Transverse colon (tissue), 4 donors: ENCODE measurements around the gene CANT1. TPM values are rescaled to one million over a fixed set of nuclear protein-coding genes. Genes with fewer than 3 reads are reported as not detected.
A peak's percentile ranks its signal among the peaks of the same experiment; 100 is the strongest.

Experiments used
- DNase-seq: peaks from one replicate; pipeline ENCODE4 v3.0.0-alpha.2; 2019
- H3K27ac ChIP-seq, 4 donors: fragments of 200-600 bp; sonication (generic); 2 replicates each; pipeline ENCODE4 v1.5.1; 2016 to 2018; ENCODE audit warnings: inconsistent platforms in 4 of 4
- H3K27me3 ChIP-seq: fragments of 200-600 bp; sonication (generic); 2 replicates; pipeline ENCODE4 v1.5.1; 2017; ENCODE audit warnings: inconsistent platforms
- H3K36me3 ChIP-seq, 4 donors: fragments of 200-600 bp; sonication (generic); 2 replicates each; pipeline ENCODE4 v1.5.1; 2017 to 2019; ENCODE audit warnings: inconsistent platforms in 4 of 4
- H3K4me1 ChIP-seq, 4 donors: fragments of 200-600 bp; sonication (generic); 2 replicates each; pipeline ENCODE4 v1.5.1; 2017 to 2020; ENCODE audit warnings: inconsistent platforms in 4 of 4
- H3K4me3 ChIP-seq, 4 donors: fragments of 200-600 bp; sonication (generic); 1 replicate in 1 of 4; 2 replicates in 3 of 4; pipeline versions ENCODE4 v1.5.1 to v1.6.1; 2017 to 2019; ENCODE audit warnings: inconsistent platforms in 4 of 4
- H3K9me3 ChIP-seq, 2 donors: fragments of 200-600 bp; sonication (generic); 2 replicates each; pipeline ENCODE4 v1.5.1; 2017 to 2019; ENCODE audit warnings: inconsistent platforms in 2 of 2
- CTCF ChIP-seq, 5 experiments: fragments of 200-600 bp in 3 of 5; fragments of 450-650 bp in 2 of 5; sonication (generic) in 3 of 5; IDR thresholded peaks; 1 replicate in 2 of 5; 2 replicates in 3 of 5; pipeline ENCODE4 v1.5.1; 2016 to 2017; ENCODE audit warnings: antibody characterized with exemption in 5 of 5, inconsistent platforms in 3 of 5, mild to moderate bottlenecking in 2 of 5, moderate library complexity in 1 of 5
- EP300 ChIP-seq: sonication (generic); formaldehyde crosslinking; IDR thresholded peaks from one replicate; pipeline ENCODE4 v1.6.1; 2017; ENCODE audit warnings: antibody characterized with exemption, low read depth
- POLR2A ChIP-seq: fragments of 450-650 bp; IDR thresholded peaks from one replicate; pipeline ENCODE4 v1.6.1; 2016; ENCODE audit warnings: antibody characterized with exemption, mild to moderate bottlenecking, moderate library complexity
- POLR2AphosphoS5 ChIP-seq, 3 donors: sonication (generic); formaldehyde crosslinking; IDR thresholded peaks; one replicate each; pipeline ENCODE4 v1.6.1; 2016; ENCODE audit warnings: antibody characterized with exemption in 3 of 3
- WGBS, 2 donors: methylation state at CpG; one replicate each; pipeline ENCODE4 v1.1.5; 2018; ENCODE audit warnings: low coverage in 1 of 2; 5-methylcytosine and 5-hydroxymethylcytosine counted together
- in situ Hi-C, 4 donors: fragments of 200-750 bp; cut with MboI; loops; one replicate each; pipeline versions ENCODE4 v1.15.0 to v1.15.1; 2017; ENCODE audit warnings: low sequenced_read_pairs in 3 of 4, low pct_ligation_motif_present in 1 of 4, low pct_unique_long_range_greater_than_20kb in 1 of 4
- intact Hi-C: fragments of 100-400 bp; cut with DNase I; formaldehyde crosslinking; loops from one replicate; pipeline ENCODE4 v1.15.1; 2023; ENCODE audit warnings: low total_unique reads
- total RNA-seq, 4 donors: library from RNA; depleted of rRNA; stranded (reverse); fragments of >200 nt; gene quantifications; one replicate each; pipeline ENCODE4 v1.1.0, GENCODE V29; 2016

Gene CANT1
- total RNA-seq, 4 donors from 2014 or later, result 89.4 to 231 (median 138) TPM

GRCh38 chr17:79035686-79036085 lies 26.1 kb upstream of the CANT1 start:
- DNase-seq, result no peak
- Histone ChIP-seq H3K4me3 (no peak overlapping the region), H3K27me3 (no peaks in the 10 kb centered on the region), H3K27ac (no peak overlapping the region), H3K4me1 (peaks cover 5 to 24% (median 9%) of the 10 kb centered on the region in 4 donors), H3K36me3 (no peaks in the 10 kb centered on the region), H3K9me3 (no peaks in the 10 kb centered on the region)
- 82 to 95% methylated on average over 4 to 6 of the region's 6 CpGs for WGBS, 2 donors
- in situ Hi-C loops (no loop called here), intact Hi-C loops (no loop called here)
- TF ChIP-seq POLR2A (no peak), EP300 (no peak), POLR2AphosphoS5 (IDR thresholded peaks at IDR 0.05) (no peak), CTCF (IDR thresholded peaks at IDR 0.05) (no peak)

GRCh38 chr17:79034931-79035485 lies 25.4 kb upstream of the CANT1 start:
- H3K27me3 ChIP-seq, result no peaks in the 10 kb centered on the region
- peaks cover 5 to 24% (median 9%) of the 10 kb centered on the region in 4 donors for H3K4me1 ChIP-seq
- H3K27ac ChIP-seq, result peak overlapping the region in 1 of 4 donors; percentile 53
- WGBS, 2 donors, result 79 to 83% methylated on average over 6 to 8 of the region's 8 CpGs
- intact Hi-C loops, result no loop called here
- TF ChIP-seq CTCF (IDR thresholded peaks at IDR 0.05) (no peak), POLR2A (no peak), POLR2AphosphoS5 (IDR thresholded peaks at IDR 0.05) (no peak), EP300 (no peak)
- DNase-seq, result no peak
- H3K4me3 ChIP-seq, result no peak overlapping the region
- H3K9me3 ChIP-seq, result no peaks in the 10 kb centered on the region
- H3K36me3 ChIP-seq, result no peaks in the 10 kb centered on the region
- in situ Hi-C loops, result no loop called here

- Histone ChIP-seq H3K4me3 (no peak overlapping the region), H3K27ac (peak overlapping the region; percentile 37 to 62 (median 55)), H3K36me3 (no peaks in the 10 kb centered on the region), H3K4me1 (peaks cover 5 to 24% (median 9%) of the 10 kb centered on the region in 4 donors), H3K9me3 (no peaks in the 10 kb centered on the region), H3K27me3 (no peaks in the 10 kb centered on the region)
- intact Hi-C loops, result no loop called here
- WGBS, 2 donors, result 48 to 57% methylated on average over 3 to 27 of the region's 28 CpGs
- no peak for TF ChIP-seq POLR2A
- no peak for TF ChIP-seq POLR2AphosphoS5 (IDR thresholded peaks at IDR 0.05)
- no peak for TF ChIP-seq EP300
- TF ChIP-seq CTCF (IDR thresholded peaks at IDR 0.05), result no peak
- in situ Hi-C loops, result no loop called here
- no peak for DNase-seq
These were observed 24.4 kb upstream of the CANT1 start for GRCh38 chr17:79033741-79034501.

GRCh38 chr17:79033046-79033616 lies 23.6 kb upstream of the CANT1 start:
- 75 to 87% methylated on average over 1 to 9 of the region's 9 CpGs for WGBS, 2 donors
- Histone ChIP-seq H3K4me3 (no peak overlapping the region), H3K27me3 (no peaks in the 10 kb centered on the region), H3K36me3 (no peaks in the 10 kb centered on the region), H3K9me3 (no peaks in the 10 kb centered on the region), H3K4me1 (peaks cover 5 to 28% (median 12%) of the 10 kb centered on the region in 4 donors), H3K27ac (peak overlapping the region in 2 of 4 donors; percentile 53 to 57)
- intact Hi-C loops, result no loop called here
- in situ Hi-C loops, result no loop called here
- no peak for DNase-seq
- TF ChIP-seq POLR2A (no peak), CTCF (IDR thresholded peaks at IDR 0.05) (no peak), POLR2AphosphoS5 (IDR thresholded peaks at IDR 0.05) (no peak), EP300 (no peak)
